Neural progenitor cell (in vitro differentiated cells): Measurements from ENCODE around the gene CCDC141. TPM values are rescaled to one million over a fixed set of nuclear protein-coding genes. Genes with fewer than 3 reads are reported as not detected.
"Not testable (repeated sequence)": the region's sequence is repeated elsewhere in the genome, so short reads cannot be mapped to it uniquely, and the experiment has no call there.

Experiments
- DNase-seq: peaks from one replicate; pipeline ENCODE4 v3.0.0-alpha.2; 2016; ENCODE audit warnings: low spot score
- H2AFZ ChIP-seq: fragments of 200-600 bp; sonication (generic); replicated peaks from 2 replicates; pipeline ENCODE4 v1.6.1; 2016; ENCODE audit warnings: antibody characterized with exemption
- H3F3A ChIP-seq: fragments of 200-600 bp; sonication (generic); 2 replicates; pipeline ENCODE4 v1.6.1; 2016; ENCODE audit warnings: antibody characterized with exemption, low read depth
- H3K27ac ChIP-seq: fragments of 200-600 bp; sonication (generic); 2 replicates; pipeline ENCODE4 v1.5.1; 2016; ENCODE audit warnings: mild to moderate bottlenecking
- H3K27me3 ChIP-seq: fragments of 200-600 bp; sonication (generic); 2 replicates; pipeline ENCODE4 v1.6.1; 2016; ENCODE audit warnings: mild to moderate bottlenecking, moderate library complexity
- H3K36me3 ChIP-seq: fragments of 200-600 bp; sonication (generic); 2 replicates; pipeline ENCODE4 v1.5.1; 2016
- H3K4me1 ChIP-seq: fragments of 200-600 bp; sonication (generic); 2 replicates; pipeline ENCODE4 v1.6.1; 2016; ENCODE audit warnings: mixed run types
- H3K4me2 ChIP-seq: fragments of 200-600 bp; sonication (generic); 2 replicates; pipeline ENCODE4 v1.6.1; 2016
- H3K4me3 ChIP-seq: fragments of 200-600 bp; sonication (generic); 2 replicates; pipeline ENCODE4 v1.5.1; 2016
- H3K79me2 ChIP-seq: fragments of 200-600 bp; sonication (generic); 2 replicates; pipeline ENCODE4 v1.6.1; 2016; ENCODE audit warnings: low read depth
- H3K9ac ChIP-seq: fragments of 200-600 bp; sonication (generic); 2 replicates; pipeline ENCODE4 v1.6.1; 2016
- H3K9me3 ChIP-seq: fragments of 200-600 bp; sonication (generic); 2 replicates; pipeline ENCODE4 v1.5.1; 2016; ENCODE audit warnings: low read depth
- H4K20me1 ChIP-seq: fragments of 200-600 bp; sonication (generic); 2 replicates; pipeline ENCODE4 v1.6.1; 2016; ENCODE audit warnings: low read depth
- H3K27ac Mint-ChIP-seq: 3 replicates; pipeline ENCODE4 v1.8.0; 2021; ENCODE audit warnings: mixed read lengths
- H3K27me3 Mint-ChIP-seq: 2 replicates; pipeline ENCODE4 v1.8.0; 2022; ENCODE audit warnings: low read depth, mild to moderate bottlenecking, inconsistent platforms, moderate library complexity, mixed read lengths; ENCODE audit not compliant: insufficient read depth
- H3K36me3 Mint-ChIP-seq: 3 replicates; pipeline ENCODE4 v1.8.0; 2021; ENCODE audit warnings: mixed read lengths
- H3K4me1 Mint-ChIP-seq: 3 replicates; pipeline ENCODE4 v1.8.0; 2021; ENCODE audit warnings: mixed read lengths
- H3K4me3 Mint-ChIP-seq: 3 replicates; pipeline ENCODE4 v1.8.0; 2021; ENCODE audit warnings: mild to moderate bottlenecking, moderate library complexity, mixed read lengths
- H3K9me3 Mint-ChIP-seq: 3 replicates; pipeline ENCODE4 v1.8.0; 2020; ENCODE audit warnings: mixed read lengths
- EZH2 ChIP-seq: fragments of 200-600 bp; sonication (generic); IDR thresholded peaks from 2 replicates; pipeline ENCODE4 v1.6.1; 2017; ENCODE audit warnings: antibody characterized with exemption, mild to moderate bottlenecking, moderate library complexity
- EZH2phosphoT487 ChIP-seq: fragments of 200-600 bp; sonication (generic); IDR thresholded peaks from 2 replicates; pipeline ENCODE4 v1.6.1; 2017; ENCODE audit warnings: antibody characterized with exemption
- total RNA-seq: library from RNA; depleted of rRNA; stranded (reverse); fragments of >200 nt; gene quantifications from 2 replicates; pipeline ENCODE4 v1.2.3, GENCODE V29; 2015; ENCODE audit warnings: low replicate concordance
- TF ChIP-seq, protein P1 (sequence below): fragments of 200-600 bp; sonication (generic); IDR thresholded peaks from 2 replicates; pipeline ENCODE4 v1.5.1; 2017; ENCODE audit warnings: antibody characterized with exemption, mild to moderate bottlenecking

Gene CCDC141
- total RNA-seq, 1 donor from 2014 or later: 1.8 TPM

- TF ChIP-seq, protein P1, sequence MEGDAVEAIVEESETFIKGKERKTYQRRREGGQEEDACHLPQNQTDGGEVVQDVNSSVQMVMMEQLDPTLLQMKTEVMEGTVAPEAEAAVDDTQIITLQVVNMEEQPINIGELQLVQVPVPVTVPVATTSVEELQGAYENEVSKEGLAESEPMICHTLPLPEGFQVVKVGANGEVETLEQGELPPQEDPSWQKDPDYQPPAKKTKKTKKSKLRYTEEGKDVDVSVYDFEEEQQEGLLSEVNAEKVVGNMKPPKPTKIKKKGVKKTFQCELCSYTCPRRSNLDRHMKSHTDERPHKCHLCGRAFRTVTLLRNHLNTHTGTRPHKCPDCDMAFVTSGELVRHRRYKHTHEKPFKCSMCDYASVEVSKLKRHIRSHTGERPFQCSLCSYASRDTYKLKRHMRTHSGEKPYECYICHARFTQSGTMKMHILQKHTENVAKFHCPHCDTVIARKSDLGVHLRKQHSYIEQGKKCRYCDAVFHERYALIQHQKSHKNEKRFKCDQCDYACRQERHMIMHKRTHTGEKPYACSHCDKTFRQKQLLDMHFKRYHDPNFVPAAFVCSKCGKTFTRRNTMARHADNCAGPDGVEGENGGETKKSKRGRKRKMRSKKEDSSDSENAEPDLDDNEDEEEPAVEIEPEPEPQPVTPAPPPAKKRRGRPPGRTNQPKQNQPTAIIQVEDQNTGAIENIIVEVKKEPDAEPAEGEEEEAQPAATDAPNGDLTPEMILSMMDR: peak; percentile 65
- TF ChIP-seq EZH2: no peak
- Histone ChIP-seq H3K4me2 (no peak overlapping the region), H3K4me1 (peaks cover 5% of the 10 kb centered on the region), H3K9me3 (no peaks in the 10 kb centered on the region), H3K36me3 (no peaks in the 10 kb centered on the region), H3K4me3 (no peak overlapping the region), H3K9ac (no peak overlapping the region), H4K20me1 (no peaks in the 10 kb centered on the region), H3F3A (no peaks in the 10 kb centered on the region), H3K79me2 (no peaks in the 10 kb centered on the region), H2AFZ (no peak overlapping the region), H3K27ac (no peak overlapping the region), H3K27me3 (no peaks in the 10 kb centered on the region)
- DNase-seq: peak; percentile 46
- Mint-ChIP-seq H3K36me3 (no peaks in the 10 kb centered on the region), H3K4me3 (no peak overlapping the region), H3K4me1 (no peaks in the 10 kb centered on the region), H3K9me3 (no peaks in the 10 kb centered on the region), H3K27me3 (peaks cover 4% of the 10 kb centered on the region), H3K27ac (no peak overlapping the region)
These were observed 29.7 kb downstream of the CCDC141 start for GRCh38 chr2:179020156-179020750.

GRCh38 chr2:179019260-179019659, 30.7 kb downstream of the CCDC141 start:
- TF ChIP-seq, protein P1: no peak
- TF ChIP-seq EZH2: no peak
- no peak for TF ChIP-seq EZH2phosphoT487
- Mint-ChIP-seq H3K4me3 (no peak overlapping the region), H3K9me3 (no peaks in the 10 kb centered on the region), H3K36me3 (no peaks in the 10 kb centered on the region), H3K27ac (no peak overlapping the region), H3K27me3 (peaks cover 4% of the 10 kb centered on the region), H3K4me1 (no peaks in the 10 kb centered on the region)
- H3K4me2 ChIP-seq: no peak overlapping the region
- no peak for DNase-seq
- no peaks in the 10 kb centered on the region for H4K20me1 ChIP-seq
- H3K4me3 ChIP-seq: no peak overlapping the region
- no peaks in the 10 kb centered on the region for H3K36me3 ChIP-seq
- H3K9ac ChIP-seq: no peak overlapping the region
- H3K4me1 ChIP-seq: peaks cover 5% of the 10 kb centered on the region
- peaks cover 3% of the 10 kb centered on the region for H3K9me3 ChIP-seq
- H3K27ac ChIP-seq: no peak overlapping the region
- H2AFZ ChIP-seq: no peak overlapping the region
- no peaks in the 10 kb centered on the region for H3K27me3 ChIP-seq
- no peaks in the 10 kb centered on the region for H3F3A ChIP-seq
- no peaks in the 10 kb centered on the region for H3K79me2 ChIP-seq

GRCh38 chr2:179017773-179018357, 32.1 kb downstream of the CCDC141 start:
- Histone ChIP-seq H3K9ac (no peak overlapping the region), H3K27me3 (no peaks in the 10 kb centered on the region), H3K4me3 (no peak overlapping the region), H3K4me1 (peaks cover 5% of the 10 kb centered on the region), H3K79me2 (no peaks in the 10 kb centered on the region), H4K20me1 (no peaks in the 10 kb centered on the region), H3K9me3 (peaks cover 3% of the 10 kb centered on the region), H3K36me3 (no peaks in the 10 kb centered on the region), H3F3A (no peaks in the 10 kb centered on the region), H3K27ac (no peak overlapping the region), H3K4me2 (no peak overlapping the region), H2AFZ (no peak overlapping the region)
- Mint-ChIP-seq H3K4me1 (no peaks in the 10 kb centered on the region), H3K9me3 (peaks cover 4% of the 10 kb centered on the region), H3K27ac (no peak overlapping the region), H3K36me3 (no peaks in the 10 kb centered on the region), H3K27me3 (peaks cover 3% of the 10 kb centered on the region), H3K4me3 (no peak overlapping the region)
- TF ChIP-seq EZH2phosphoT487 (no peak), EZH2 (no peak)
- TF ChIP-seq, protein P1: no peak
- DNase-seq: no peak

DNA sequence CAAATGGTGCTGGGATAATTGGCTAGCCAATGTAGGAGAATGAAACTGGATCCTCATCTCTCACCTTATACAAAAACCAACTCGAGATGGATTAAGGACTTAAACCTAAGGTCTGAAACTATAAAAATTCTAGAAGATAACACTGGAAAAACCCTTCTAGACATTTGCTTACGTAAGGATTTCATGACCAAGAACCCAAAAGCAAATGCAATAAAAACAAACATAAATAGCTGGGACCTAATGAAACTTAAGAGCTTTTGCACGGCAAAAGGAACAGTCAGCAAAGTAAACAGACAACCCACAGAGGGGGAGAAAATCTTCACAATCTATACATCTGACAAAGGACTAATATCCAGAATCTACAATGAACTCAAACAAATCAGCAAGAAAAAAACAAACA, 35.7 kb downstream of the CCDC141 start:
- H3K27me3 Mint-ChIP-seq, H3K36me3 ChIP-seq, H3K27ac Mint-ChIP-seq, H3K4me1 Mint-ChIP-seq, H3K9me3 ChIP-seq, H3K9ac ChIP-seq, H3K4me3 ChIP-seq, H3K79me2 ChIP-seq, H2AFZ ChIP-seq, H3K27ac ChIP-seq, H3F3A ChIP-seq, H4K20me1 ChIP-seq, DNase-seq, H3K4me1 ChIP-seq, H3K36me3 Mint-ChIP-seq, H3K27me3 ChIP-seq, H3K4me3 Mint-ChIP-seq, H3K4me2 ChIP-seq: not testable (repeated sequence)
- H3K9me3 Mint-ChIP-seq: peaks cover 11% of the 10 kb centered on the region
